Liver (tissue), 9 donors: ENCODE measurements around the gene SDHB. TPM values are rescaled to one million over a fixed set of nuclear protein-coding genes. Genes with fewer than 3 reads are reported as not detected.

ENCODE experiments used
- DNase-seq: peaks from one replicate; pipeline ENCODE4 v3.0.0-alpha.2; 2017; ENCODE audit warnings: low spot score
- H3K27ac ChIP-seq, 2 donors: one replicate each; pipeline ENCODE4 v1.7.0; 2013; ENCODE audit warnings: inconsistent platforms in 2 of 2, low read length in 2 of 2, control low read depth in 1 of 2, low read depth in 1 of 2, mild to moderate bottlenecking in 1 of 2
- H3K27me3 ChIP-seq, 4 donors: one replicate each; pipeline versions ENCODE4 v1.6.1 to v1.7.0; 2013; ENCODE audit warnings: low read length in 3 of 4, inconsistent platforms in 1 of 4, mild to moderate bottlenecking in 1 of 4, moderate library complexity in 1 of 4; ENCODE audit not compliant: control insufficient read depth in 4 of 4, insufficient read depth in 4 of 4
- H3K36me3 ChIP-seq, 4 donors: one replicate each; pipeline versions ENCODE4 v1.6.1 to v1.7.0; 2013; ENCODE audit warnings: low read length in 3 of 4, mild to moderate bottlenecking in 3 of 4, low read depth in 1 of 4, moderate library complexity in 1 of 4; ENCODE audit not compliant: control insufficient read depth in 4 of 4, insufficient read depth in 3 of 4
- H3K4me1 ChIP-seq, 4 donors: one replicate each; pipeline versions ENCODE4 v1.6.1 to v1.7.0; 2013; ENCODE audit warnings: low read length in 3 of 4, mild to moderate bottlenecking in 3 of 4, moderate library complexity in 1 of 4; ENCODE audit not compliant: control insufficient read depth in 4 of 4, insufficient read depth in 4 of 4
- H3K4me3 ChIP-seq, 3 donors: one replicate each; pipeline versions ENCODE4 v1.6.1 to v1.7.0; 2013; ENCODE audit warnings: low read length in 3 of 3, control low read depth in 1 of 3, low read depth in 1 of 3, mild to moderate bottlenecking in 1 of 3
- H3K9ac ChIP-seq, 2 donors: one replicate each; pipeline ENCODE4 v1.7.0; 2013; ENCODE audit warnings: low read length in 2 of 2, mild to moderate bottlenecking in 2 of 2, moderate library complexity in 2 of 2, control low read depth in 1 of 2, low read depth in 1 of 2
- H3K9me3 ChIP-seq, 4 donors: one replicate each; pipeline versions ENCODE4 v1.6.1 to v1.7.0; 2013; ENCODE audit warnings: low read length in 3 of 4; ENCODE audit not compliant: control insufficient read depth in 4 of 4
- ATF3 ChIP-seq: IDR thresholded peaks from 2 replicates; pipeline ENCODE4 v1.6.1; 2016; ENCODE audit warnings: antibody characterized with exemption
- CTCF ChIP-seq: fragments of 150-350 bp; IDR thresholded peaks from 2 replicates; pipeline ENCODE4 v1.5.1; 2017; ENCODE audit warnings: improper control_type of control experiment, low read depth, low read length; ENCODE audit not compliant: missing input control
- EGR1 ChIP-seq, 2 donors: IDR thresholded peaks; 2 replicates each; pipeline ENCODE4 v1.6.1; 2016 to 2018; ENCODE audit warnings: antibody characterized with exemption in 2 of 2, low read depth in 2 of 2
- FOXA1 ChIP-seq: IDR thresholded peaks from 2 replicates; pipeline ENCODE4 v1.6.1; 2016; ENCODE audit warnings: antibody characterized with exemption
- FOXA2 ChIP-seq: IDR thresholded peaks from 2 replicates; pipeline ENCODE4 v1.6.1; 2016; ENCODE audit warnings: antibody characterized with exemption
- GABPA ChIP-seq, 2 donors: IDR thresholded peaks in 1 of 2; conservative IDR thresholded peaks in 1 of 2; 2 replicates each; pipeline ENCODE4 v1.6.1; 2016; ENCODE audit warnings: antibody characterized with exemption in 2 of 2, mild to moderate bottlenecking in 1 of 2, moderate library complexity in 1 of 2
- HNF4A ChIP-seq, 2 donors: conservative IDR thresholded peaks; 2 replicates each; pipeline ENCODE4 v1.6.1; 2016; ENCODE audit warnings: antibody characterized with exemption in 2 of 2, mild to moderate bottlenecking in 2 of 2
- HNF4G ChIP-seq: IDR thresholded peaks from 2 replicates; pipeline ENCODE4 v1.6.1; 2016; ENCODE audit warnings: antibody characterized with exemption
- JUND ChIP-seq, 2 donors: IDR thresholded peaks; 2 replicates each; pipeline ENCODE4 v1.6.1; 2016; ENCODE audit warnings: antibody characterized with exemption in 2 of 2
- MAX ChIP-seq: IDR thresholded peaks from 2 replicates; pipeline ENCODE4 v1.6.1; 2016; ENCODE audit warnings: antibody characterized with exemption
- NR2F2 ChIP-seq: IDR thresholded peaks from 2 replicates; pipeline ENCODE4 v1.6.1; 2016; ENCODE audit warnings: antibody characterized with exemption
- RAD21 ChIP-seq, 2 donors: IDR thresholded peaks; 2 replicates each; pipeline ENCODE4 v1.6.1; 2016; ENCODE audit warnings: antibody characterized with exemption in 2 of 2, mild to moderate bottlenecking in 2 of 2
- RXRA ChIP-seq, 2 donors: IDR thresholded peaks; 2 replicates each; pipeline ENCODE4 v1.6.1; 2017 to 2018; ENCODE audit warnings: antibody characterized with exemption in 2 of 2, mild to moderate bottlenecking in 1 of 2
- SP1 ChIP-seq: IDR thresholded peaks from 2 replicates; pipeline ENCODE4 v1.6.1; 2018; ENCODE audit warnings: antibody characterized with exemption, mild to moderate bottlenecking
- TAF1 ChIP-seq: conservative IDR thresholded peaks from 2 replicates; pipeline ENCODE4 v1.6.1; 2016; ENCODE audit warnings: antibody characterized with exemption, mild to moderate bottlenecking
- YY1 ChIP-seq: IDR thresholded peaks from 2 replicates; pipeline ENCODE4 v1.6.1; 2016; ENCODE audit warnings: antibody characterized with exemption, mild to moderate bottlenecking
- WGBS: extraction: QIAGEN DNeasy Blood & Tissue Kit; methylation state at CpG from one replicate; pipeline ENCODE4 v1.1.7; 2013; 5-methylcytosine and 5-hydroxymethylcytosine counted together
- polyA plus RNA-seq, 2 donors: library from polyadenylated mRNA; stranded (reverse) in 1 of 2; unstranded in 1 of 2; fragments of 200-250 nt in 1 of 2; fragments of >200 nt in 1 of 2; fragmentation: Nextera tagmentation in 1 of 2; extraction: Ambion mirVana in 1 of 2; gene quantifications; one replicate each; pipeline versions ENCODE4 v1.2.1 to v1.2.3, GENCODE V29; 2013 to 2015
- total RNA-seq, 2 donors: library from RNA; depleted of rRNA; stranded (reverse); fragments of >200 nt; gene quantifications; one replicate each; pipeline ENCODE4 v1.2.3, GENCODE V29; 2014
- TF ChIP-seq, protein P1 (sequence below): IDR thresholded peaks from 2 replicates; pipeline ENCODE4 v1.6.1; 2016; ENCODE audit warnings: antibody characterized with exemption, mild to moderate bottlenecking
- TF ChIP-seq, protein P2 (sequence below): IDR thresholded peaks from 2 replicates; pipeline ENCODE4 v1.6.1; 2016; ENCODE audit warnings: antibody characterized with exemption
- donor health status: healthy.
- donor health status: healthy.
- donor health status: healthy.
- donor health status: healthy.
- donor health status: healthy.

Gene SDHB
- total and polyA plus RNA-seq, 4 donors, result 73.9 to 279 (median 172) TPM

DNA sequence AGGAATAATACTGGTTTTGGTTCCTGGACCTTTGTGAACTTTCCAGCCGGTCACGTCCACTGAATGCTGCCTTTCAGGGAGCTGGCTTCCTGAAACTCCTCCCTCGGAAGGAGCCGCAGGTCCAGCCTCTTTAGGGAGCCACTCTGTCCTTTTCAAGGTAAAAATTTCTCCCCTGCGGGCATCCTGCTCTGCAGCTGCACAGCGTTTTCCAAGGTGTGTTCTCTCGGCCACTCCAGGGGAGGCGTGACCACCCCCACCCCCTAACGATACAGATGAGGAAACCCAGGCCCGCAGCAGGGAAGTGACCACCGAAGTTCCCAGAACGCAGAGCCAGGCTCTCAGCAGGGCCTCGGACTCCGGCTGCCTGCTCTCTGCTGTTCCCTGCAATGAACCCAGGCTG is 44.0 kb upstream of the SDHB start:
- no peaks in the 10 kb centered on the region for H3K9me3 ChIP-seq
- WGBS, result 51% methylated on average over 14 of the region's 14 CpGs
- no peak overlapping the region for H3K4me3 ChIP-seq
- H3K9ac ChIP-seq, result no peak overlapping the region
- H3K27ac ChIP-seq, result peak overlapping the region in 1 of 2 donors; percentile 53
- H3K36me3 ChIP-seq, result no peaks in the 10 kb centered on the region
- peaks cover 0 to 2% (median under 1%) of the 10 kb centered on the region in 4 donors for H3K4me1 ChIP-seq
- no peak for DNase-seq
- TF ChIP-seq, protein P1, sequence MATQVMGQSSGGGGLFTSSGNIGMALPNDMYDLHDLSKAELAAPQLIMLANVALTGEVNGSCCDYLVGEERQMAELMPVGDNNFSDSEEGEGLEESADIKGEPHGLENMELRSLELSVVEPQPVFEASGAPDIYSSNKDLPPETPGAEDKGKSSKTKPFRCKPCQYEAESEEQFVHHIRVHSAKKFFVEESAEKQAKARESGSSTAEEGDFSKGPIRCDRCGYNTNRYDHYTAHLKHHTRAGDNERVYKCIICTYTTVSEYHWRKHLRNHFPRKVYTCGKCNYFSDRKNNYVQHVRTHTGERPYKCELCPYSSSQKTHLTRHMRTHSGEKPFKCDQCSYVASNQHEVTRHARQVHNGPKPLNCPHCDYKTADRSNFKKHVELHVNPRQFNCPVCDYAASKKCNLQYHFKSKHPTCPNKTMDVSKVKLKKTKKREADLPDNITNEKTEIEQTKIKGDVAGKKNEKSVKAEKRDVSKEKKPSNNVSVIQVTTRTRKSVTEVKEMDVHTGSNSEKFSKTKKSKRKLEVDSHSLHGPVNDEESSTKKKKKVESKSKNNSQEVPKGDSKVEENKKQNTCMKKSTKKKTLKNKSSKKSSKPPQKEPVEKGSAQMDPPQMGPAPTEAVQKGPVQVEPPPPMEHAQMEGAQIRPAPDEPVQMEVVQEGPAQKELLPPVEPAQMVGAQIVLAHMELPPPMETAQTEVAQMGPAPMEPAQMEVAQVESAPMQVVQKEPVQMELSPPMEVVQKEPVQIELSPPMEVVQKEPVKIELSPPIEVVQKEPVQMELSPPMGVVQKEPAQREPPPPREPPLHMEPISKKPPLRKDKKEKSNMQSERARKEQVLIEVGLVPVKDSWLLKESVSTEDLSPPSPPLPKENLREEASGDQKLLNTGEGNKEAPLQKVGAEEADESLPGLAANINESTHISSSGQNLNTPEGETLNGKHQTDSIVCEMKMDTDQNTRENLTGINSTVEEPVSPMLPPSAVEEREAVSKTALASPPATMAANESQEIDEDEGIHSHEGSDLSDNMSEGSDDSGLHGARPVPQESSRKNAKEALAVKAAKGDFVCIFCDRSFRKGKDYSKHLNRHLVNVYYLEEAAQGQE, result no peak
- TF ChIP-seq EGR1 (IDR thresholded peaks at IDR 0.05; ENCODE audit: low read depth in 2 of 2) (no peak), TAF1 (no peak), FOXA2 (no peak), RAD21 (IDR thresholded peaks at IDR 0.05) (no peak), FOXA1 (no peak), MAX (no peak), JUND (IDR thresholded peaks at IDR 0.05) (no peak), RXRA (IDR thresholded peaks at IDR 0.05) (no peak)
- TF ChIP-seq, protein P2, sequence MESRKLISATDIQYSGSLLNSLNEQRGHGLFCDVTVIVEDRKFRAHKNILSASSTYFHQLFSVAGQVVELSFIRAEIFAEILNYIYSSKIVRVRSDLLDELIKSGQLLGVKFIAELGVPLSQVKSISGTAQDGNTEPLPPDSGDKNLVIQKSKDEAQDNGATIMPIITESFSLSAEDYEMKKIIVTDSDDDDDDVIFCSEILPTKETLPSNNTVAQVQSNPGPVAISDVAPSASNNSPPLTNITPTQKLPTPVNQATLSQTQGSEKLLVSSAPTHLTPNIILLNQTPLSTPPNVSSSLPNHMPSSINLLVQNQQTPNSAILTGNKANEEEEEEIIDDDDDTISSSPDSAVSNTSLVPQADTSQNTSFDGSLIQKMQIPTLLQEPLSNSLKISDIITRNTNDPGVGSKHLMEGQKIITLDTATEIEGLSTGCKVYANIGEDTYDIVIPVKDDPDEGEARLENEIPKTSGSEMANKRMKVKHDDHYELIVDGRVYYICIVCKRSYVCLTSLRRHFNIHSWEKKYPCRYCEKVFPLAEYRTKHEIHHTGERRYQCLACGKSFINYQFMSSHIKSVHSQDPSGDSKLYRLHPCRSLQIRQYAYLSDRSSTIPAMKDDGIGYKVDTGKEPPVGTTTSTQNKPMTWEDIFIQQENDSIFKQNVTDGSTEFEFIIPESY, result no peak
- H3K27me3 ChIP-seq, result no peaks in the 10 kb centered on the region

DNA sequence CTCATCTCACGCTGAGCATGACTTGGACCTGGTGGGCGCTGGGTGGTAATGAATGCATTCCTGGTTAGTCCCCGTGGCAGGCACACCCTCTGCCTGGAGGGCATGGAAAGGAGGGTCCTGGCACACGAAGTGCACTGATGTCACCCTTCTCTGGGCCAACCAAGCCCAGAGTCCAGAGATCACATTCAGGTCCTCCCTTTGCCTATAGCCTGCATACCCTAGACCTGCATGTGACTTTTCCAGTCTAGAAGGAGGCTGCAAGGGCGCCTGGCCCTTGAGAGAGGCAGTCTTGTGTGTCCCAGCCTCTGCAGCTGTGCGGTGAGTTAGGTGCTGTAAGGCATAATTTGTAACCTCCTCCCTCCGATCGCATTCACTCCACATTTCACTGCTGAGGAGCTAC is 43.3 kb upstream of the SDHB start:
- H3K4me1 ChIP-seq, result peaks cover 0 to 2% (median under 1%) of the 10 kb centered on the region in 4 donors
- WGBS, result 88% methylated on average over 8 of the region's 8 CpGs
- H3K27ac ChIP-seq, result no peak overlapping the region
- H3K9ac ChIP-seq, result no peak overlapping the region
- no peaks in the 10 kb centered on the region for H3K36me3 ChIP-seq
- no peak for DNase-seq
- H3K9me3 ChIP-seq, result peaks cover 0 to 1% (median 0%) of the 10 kb centered on the region in 4 donors
- H3K27me3 ChIP-seq, result no peaks in the 10 kb centered on the region
- no peak overlapping the region for H3K4me3 ChIP-seq
- no peak for TF ChIP-seq MAX
- TF ChIP-seq JUND (IDR thresholded peaks at IDR 0.05), result no peak
- no peak for TF ChIP-seq TAF1
- no peak for TF ChIP-seq EGR1 (IDR thresholded peaks at IDR 0.05; ENCODE audit: low read depth in 2 of 2)
- no peak for TF ChIP-seq ATF3
- no peak for TF ChIP-seq CTCF
- no peak for TF ChIP-seq NR2F2
- TF ChIP-seq RXRA (IDR thresholded peaks at IDR 0.05), result no peak
- TF ChIP-seq, protein P2, result no peak
- no peak for TF ChIP-seq FOXA2
- no peak for TF ChIP-seq HNF4G
- no peak for TF ChIP-seq YY1
- TF ChIP-seq RAD21 (IDR thresholded peaks at IDR 0.05), result no peak
- no peak for TF ChIP-seq HNF4A (conservative IDR thresholded peaks at IDR 0.05)
- TF ChIP-seq, protein P1, result no peak
- no peak for TF ChIP-seq SP1
- TF ChIP-seq GABPA (IDR thresholded peaks at IDR 0.05 in 1 of 2, conservative IDR thresholded peaks at IDR 0.05 in 1 of 2), result no peak
- TF ChIP-seq FOXA1, result no peak
